Fibroblast of lung (primary cell): Measurements from ENCODE around the gene TM4SF18.

Experiments
- EZH2 ChIP-seq: IDR thresholded peaks from 2 replicates; pipeline ENCODE4 v1.5.1; 2012; ENCODE audit warnings: low read length, control low read depth, mild to moderate bottlenecking; ENCODE audit errors: missing control alignments
- TF ChIP-seq, protein P1 (sequence below), 2 donors: IDR thresholded peaks in 1 of 2; conservative IDR thresholded peaks in 1 of 2; 1 replicate in 1 of 2; 2 replicates in 1 of 2; pipeline ENCODE4 v1.5.1; 2011 to 2012; ENCODE audit warnings: low read length in 2 of 2, control low read depth in 1 of 2, inconsistent platforms in 1 of 2, low read depth in 1 of 2, mild to moderate bottlenecking in 1 of 2

DNA sequence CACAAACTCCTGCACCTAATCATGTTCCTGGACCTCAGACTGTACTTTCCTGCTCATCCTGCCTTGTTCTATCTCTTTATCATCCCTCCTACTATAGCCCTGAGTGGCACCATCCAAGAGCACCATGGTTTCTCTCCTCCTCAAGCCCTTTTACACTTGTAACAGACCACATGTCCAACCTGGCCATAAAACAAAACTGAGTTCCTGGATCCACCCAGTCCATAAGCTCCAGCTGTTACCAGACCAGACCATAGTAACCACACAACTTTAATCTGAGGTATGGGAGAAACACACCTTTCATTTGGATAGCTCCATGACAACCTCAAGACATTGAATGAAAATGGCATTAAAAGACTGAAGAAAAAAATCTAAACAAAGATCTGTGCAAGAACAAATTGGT lies 9.1 kb downstream of the TM4SF18 start:
- TF ChIP-seq, protein P1, sequence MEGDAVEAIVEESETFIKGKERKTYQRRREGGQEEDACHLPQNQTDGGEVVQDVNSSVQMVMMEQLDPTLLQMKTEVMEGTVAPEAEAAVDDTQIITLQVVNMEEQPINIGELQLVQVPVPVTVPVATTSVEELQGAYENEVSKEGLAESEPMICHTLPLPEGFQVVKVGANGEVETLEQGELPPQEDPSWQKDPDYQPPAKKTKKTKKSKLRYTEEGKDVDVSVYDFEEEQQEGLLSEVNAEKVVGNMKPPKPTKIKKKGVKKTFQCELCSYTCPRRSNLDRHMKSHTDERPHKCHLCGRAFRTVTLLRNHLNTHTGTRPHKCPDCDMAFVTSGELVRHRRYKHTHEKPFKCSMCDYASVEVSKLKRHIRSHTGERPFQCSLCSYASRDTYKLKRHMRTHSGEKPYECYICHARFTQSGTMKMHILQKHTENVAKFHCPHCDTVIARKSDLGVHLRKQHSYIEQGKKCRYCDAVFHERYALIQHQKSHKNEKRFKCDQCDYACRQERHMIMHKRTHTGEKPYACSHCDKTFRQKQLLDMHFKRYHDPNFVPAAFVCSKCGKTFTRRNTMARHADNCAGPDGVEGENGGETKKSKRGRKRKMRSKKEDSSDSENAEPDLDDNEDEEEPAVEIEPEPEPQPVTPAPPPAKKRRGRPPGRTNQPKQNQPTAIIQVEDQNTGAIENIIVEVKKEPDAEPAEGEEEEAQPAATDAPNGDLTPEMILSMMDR (conservative IDR thresholded peaks at IDR 0.05 in 1 of 2, IDR thresholded peaks at IDR 0.05 in 1 of 2; ENCODE audit: low read depth in 1 of 2, low read length in 2 of 2), result no peak
- no peak for TF ChIP-seq EZH2
